Mesenteric fat pad (tissue), 1 donor: ENCODE results near the gene PTPN11. TPM values are rescaled to one million over a fixed set of nuclear protein-coding genes. Genes with fewer than 3 reads are reported as not detected.

Experiments used
- DNase-seq: peaks from one replicate; pipeline ENCODE4 v3.0.0-alpha.2; 2020; ENCODE audit warnings: low spot score
- total RNA-seq: library from RNA; stranded (reverse); fragmentation: NEBNext Ultra II Directional; extraction: Animal tissue kit (Norgen Biotek cat#: 25700); gene quantifications from one replicate; pipeline ENCODE4 v1.2.1, GENCODE V29; 2021
- donor health status: DM: yes; HTN: yes; CAD: no.

Gene PTPN11
- total RNA-seq, 1 donor from 2014 or later, result 167 TPM

DNA sequence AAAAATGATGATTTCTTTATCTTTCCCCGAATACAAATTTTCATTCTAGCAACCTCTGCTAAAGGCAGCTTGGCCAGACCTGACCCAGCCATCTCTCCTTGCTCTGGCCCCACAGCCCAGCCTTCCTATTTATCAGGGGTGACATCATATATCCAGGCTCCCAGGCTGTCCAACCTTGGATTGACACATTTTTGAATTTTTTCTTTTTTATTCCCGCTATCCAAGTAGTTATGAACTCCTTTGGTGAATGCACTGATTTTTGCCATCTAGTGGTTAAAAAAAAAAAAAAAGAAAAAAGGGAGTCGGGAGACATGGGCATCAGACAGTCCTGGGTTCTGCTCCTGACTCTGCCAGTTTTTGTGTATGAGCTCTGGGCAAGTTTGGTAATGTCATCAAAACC is 120.5 kb downstream of the PTPN11 start:
- no peak for DNase-seq

DNA sequence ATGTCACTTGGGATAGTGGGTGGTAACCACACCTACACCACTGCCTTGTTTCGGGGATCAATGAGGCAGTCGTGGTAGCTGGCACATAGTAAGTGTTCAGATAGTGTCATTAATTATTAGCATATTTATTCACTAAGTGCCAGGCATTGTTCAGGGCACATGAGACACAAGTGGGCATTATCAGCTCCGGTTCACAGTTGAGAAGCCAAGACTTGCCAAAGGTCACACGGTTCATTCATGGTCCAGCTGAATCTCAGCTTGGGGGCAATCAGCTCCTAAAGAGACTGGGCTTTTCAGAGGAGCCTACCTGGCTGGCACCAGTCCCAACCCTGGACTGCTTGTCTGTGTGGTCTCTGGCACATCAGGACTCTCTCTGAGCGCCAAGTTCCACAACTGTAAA is 121.3 kb downstream of the PTPN11 start:
- no peak for DNase-seq

DNA sequence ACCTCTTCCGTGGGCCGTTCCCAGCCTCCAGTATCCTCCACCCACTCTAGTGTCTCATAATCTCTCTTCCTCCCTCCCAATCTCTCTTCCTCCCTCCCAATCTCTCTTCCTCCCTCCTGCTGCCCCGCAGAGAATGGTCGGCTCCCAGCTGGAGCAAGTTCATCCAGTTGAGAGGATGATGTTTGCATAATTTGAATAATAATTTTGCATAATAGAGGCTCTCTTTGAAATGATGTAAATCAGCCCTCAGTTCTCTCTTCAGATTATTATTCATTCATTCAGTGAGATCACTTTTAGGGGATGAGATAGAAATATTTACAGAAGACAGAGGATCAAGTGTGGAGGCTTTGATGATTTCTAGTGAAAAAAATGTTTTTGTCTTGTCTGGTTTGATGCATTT is 125.0 kb downstream of the PTPN11 start:
- DNase-seq, result no peak

DNA sequence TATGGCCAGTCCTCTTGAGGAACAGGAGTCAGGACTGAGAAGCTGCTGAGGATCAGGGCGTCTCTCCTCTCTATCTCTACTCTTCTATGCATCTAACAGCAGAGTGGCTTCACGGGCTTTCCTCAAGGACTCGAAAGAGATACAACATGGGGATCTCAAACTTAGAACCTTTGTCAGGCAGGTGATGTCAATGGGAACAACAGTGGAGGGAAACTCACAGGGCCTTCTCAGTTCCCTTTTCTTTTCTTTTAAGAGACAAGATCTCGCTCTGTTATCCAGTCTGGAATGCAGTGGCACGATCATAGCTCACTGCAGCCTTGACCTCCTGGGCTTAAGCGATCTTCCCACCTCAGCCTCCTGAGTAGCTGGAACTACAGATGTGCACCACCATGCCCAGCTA is 127.6 kb downstream of the PTPN11 start:
- DNase-seq, result no peak

DNA sequence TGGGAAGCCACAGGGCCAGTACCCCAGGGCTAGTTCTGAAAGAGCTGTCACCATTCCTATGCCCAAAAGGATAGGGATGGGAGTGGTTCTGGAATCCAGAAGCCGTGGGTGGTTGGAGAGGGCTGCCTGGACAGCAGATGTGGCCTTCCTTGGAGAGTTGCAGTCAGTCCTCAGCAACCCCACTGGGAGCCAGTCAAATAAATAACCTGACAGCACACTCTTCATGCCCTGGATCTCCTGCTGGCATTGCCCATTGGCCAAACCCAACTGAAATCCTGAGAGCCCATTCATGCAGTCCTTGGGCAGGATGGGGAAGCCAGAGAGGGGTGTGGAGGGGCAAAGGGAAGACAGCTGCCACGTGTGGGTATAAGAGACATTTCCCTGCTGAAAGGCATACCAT is 128.2 kb downstream of the PTPN11 start:
- no peak for DNase-seq

DNA sequence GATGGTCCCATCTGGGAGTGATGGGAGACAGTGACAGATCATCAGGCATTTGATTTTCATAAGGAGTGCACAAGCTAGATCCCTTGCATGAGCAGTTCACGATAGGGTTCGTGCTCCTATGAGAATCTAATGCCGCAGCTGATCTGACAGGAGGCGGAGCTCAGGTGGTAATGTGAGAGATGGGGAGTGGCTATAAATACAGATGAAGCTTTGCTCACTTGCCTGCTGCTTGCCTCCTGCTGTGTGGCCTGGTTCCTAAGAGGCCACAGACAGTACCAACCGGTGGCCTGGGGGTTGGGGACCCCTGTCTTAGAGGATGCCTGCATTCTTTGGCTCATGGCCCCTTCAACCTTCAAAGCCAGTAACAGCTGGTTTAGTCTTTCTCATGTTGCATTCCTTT is 130.3 kb downstream of the PTPN11 start:
- DNase-seq, result no peak

DNA sequence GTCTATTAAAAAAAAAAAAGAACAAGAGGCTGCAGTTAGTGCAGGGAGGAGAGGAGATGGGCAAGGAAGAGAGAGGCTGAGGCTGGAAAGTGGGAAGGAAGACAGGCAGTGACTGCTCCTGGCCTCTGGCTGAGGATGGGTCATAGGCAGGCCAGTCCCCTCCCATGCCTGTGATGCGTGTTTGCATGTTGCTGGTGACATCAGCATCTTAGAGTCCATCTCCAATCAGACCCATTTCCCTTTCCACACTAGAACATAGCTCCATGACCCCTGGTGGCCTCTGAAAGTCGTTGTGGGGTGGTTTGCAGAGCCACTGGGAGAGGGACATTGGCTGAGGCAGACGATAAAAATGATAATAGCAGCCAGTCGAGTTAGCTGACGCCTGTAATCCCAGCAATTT is 132.9 kb downstream of the PTPN11 start:
- no peak for DNase-seq

DNA sequence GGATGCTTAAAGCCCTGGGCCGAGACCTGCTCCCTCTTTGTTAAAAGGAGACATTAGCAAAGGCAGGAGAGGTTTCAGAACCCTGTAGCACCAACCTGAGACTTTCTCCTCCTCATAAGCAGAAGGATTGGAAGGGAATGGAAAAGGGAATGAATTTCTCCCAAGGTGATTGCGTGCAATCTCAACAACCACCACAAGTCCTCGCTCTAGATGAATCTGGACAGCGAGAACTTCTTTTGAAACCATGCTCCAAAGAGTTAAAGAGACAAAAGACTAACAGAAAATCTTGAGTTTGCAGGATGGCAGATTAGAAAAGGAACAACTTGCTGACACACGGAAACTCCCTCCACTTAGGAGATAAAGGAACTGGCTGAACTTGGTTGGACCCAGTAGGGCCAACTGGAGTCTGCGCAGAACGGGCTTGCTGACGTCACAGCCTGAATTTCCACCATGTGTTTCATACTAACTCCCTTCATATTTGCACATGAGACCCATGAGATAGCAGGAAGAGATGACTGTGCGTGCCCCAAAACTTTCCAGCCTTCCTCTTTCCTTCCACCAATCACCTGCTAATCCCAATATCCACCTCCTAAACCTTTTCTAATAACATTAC is 137.0 kb downstream of the PTPN11 start:
- no peak for DNase-seq

DNA sequence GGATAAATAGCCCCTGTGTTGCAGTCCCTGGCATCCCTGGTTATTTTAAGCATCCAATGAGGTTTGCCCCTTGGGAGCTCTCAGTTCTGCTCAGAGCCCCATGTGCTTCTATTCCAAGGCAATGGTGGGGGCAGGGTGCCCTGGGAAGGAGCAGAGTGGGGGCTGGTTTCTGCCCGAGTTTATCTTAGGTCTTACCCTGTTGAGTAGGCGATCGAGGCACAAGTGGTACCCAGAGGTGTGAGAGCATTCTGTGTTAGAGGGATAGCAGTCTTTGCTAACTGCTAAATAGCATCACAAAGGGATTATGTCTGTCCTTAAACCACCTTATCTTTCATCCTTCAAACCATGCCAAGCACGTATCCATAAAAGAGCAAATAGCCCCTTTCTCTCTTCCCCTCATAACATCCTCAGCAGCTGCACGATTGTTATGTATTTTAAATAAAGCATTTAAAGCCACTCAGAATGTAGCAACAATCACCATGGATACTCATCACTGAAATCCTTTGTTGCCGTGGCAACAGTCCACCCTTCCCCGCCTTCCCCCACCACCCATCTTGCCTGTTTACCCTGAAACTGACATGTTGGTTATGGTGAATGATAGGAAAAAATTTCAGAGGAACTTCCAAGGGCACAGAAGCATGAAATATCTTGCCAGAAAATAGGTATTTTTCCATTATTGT is 139.3 kb downstream of the PTPN11 start:
- DNase-seq, result no peak

Other genes with a start within 250 kb of the PTPN11 start
- 37.0 TPM for gene HECTD4, start 36.5 kb upstream of the PTPN11 start, total RNA-seq
- gene RPL6, start 9.3 kb upstream of the PTPN11 start, total RNA-seq, result 982 TPM